HFFc6 (cell line): Measurements from ENCODE around the gene DAPK1. TPM values are rescaled to one million over a fixed set of nuclear protein-coding genes. Genes with fewer than 3 reads are reported as not detected.

Source experiments
- DNase-seq: peaks from one replicate; pipeline ENCODE4 v3.0.0-alpha.2; 2018
- H3K27ac Mint-ChIP-seq: 2 replicates; pipeline ENCODE4 v1.8.0; 2020; ENCODE audit warnings: mild to moderate bottlenecking, mixed read lengths
- H3K27me3 Mint-ChIP-seq: 2 replicates; pipeline ENCODE4 v1.8.0; 2021; ENCODE audit warnings: mild to moderate bottlenecking, moderate library complexity, mixed read lengths; ENCODE audit not compliant: insufficient read depth
- H3K36me3 Mint-ChIP-seq: 2 replicates; pipeline ENCODE4 v1.8.0; 2021; ENCODE audit warnings: low read depth, mixed read lengths
- H3K4me1 Mint-ChIP-seq: 2 replicates; pipeline ENCODE4 v1.8.0; 2020; ENCODE audit warnings: low read depth, mixed read lengths
- H3K4me3 Mint-ChIP-seq: 2 replicates; pipeline ENCODE4 v1.8.0; 2020; ENCODE audit warnings: mild to moderate bottlenecking, moderate library complexity, mixed read lengths
- H3K9me3 Mint-ChIP-seq: 2 replicates; pipeline ENCODE4 v1.8.0; 2020; ENCODE audit warnings: mild to moderate bottlenecking, mixed read lengths
- CTCF ChIP-seq: fragments of 200-600 bp; sonication (generic); IDR thresholded peaks from 2 replicates; pipeline ENCODE4 v1.5.0; 2021; ENCODE audit warnings: antibody characterized with exemption, mild to moderate bottlenecking
- total RNA-seq, 6 experiments: library from RNA; stranded (reverse); fragmentation: NEBNext Ultra II Directional; extraction: Animal tissue kit (Norgen Biotek cat#: 25700); gene quantifications; 2 replicates in 1 of 6; 3 replicates in 5 of 6; pipeline ENCODE4 v1.2.3, GENCODE V29; 2021

Gene DAPK1
- total RNA-seq, 6 experiments from 2014 or later: 0.06 to 0.36 (median 0.18) TPM

GRCh38 chr9:87513880-87514535, 16.3 kb downstream of the DAPK1 start:
- Mint-ChIP-seq H3K4me3 (no peak overlapping the region), H3K4me1 (no peaks in the 10 kb centered on the region), H3K36me3 (no peaks in the 10 kb centered on the region), H3K9me3 (peaks cover 14% of the 10 kb centered on the region; the same call in 1 of the 2 replicates), H3K27ac (no peak overlapping the region), H3K27me3 (peaks cover 1% of the 10 kb centered on the region; the same call in 1 of the 2 replicates)
- DNase-seq: no peak
- TF ChIP-seq CTCF: no peak

GRCh38 chr9:87515006-87515405, 17.3 kb downstream of the DAPK1 start:
- Mint-ChIP-seq H3K9me3 (peaks cover 7% of the 10 kb centered on the region), H3K4me3 (no peak overlapping the region), H3K27ac (no peak overlapping the region), H3K36me3 (no peaks in the 10 kb centered on the region), H3K4me1 (no peaks in the 10 kb centered on the region), H3K27me3 (peaks cover 3% of the 10 kb centered on the region; the same call in 1 of the 2 replicates)
- TF ChIP-seq CTCF: no peak
- no peak for DNase-seq

GRCh38 chr9:87515588-87516221, 18.0 kb downstream of the DAPK1 start:
- TF ChIP-seq CTCF: no peak
- Mint-ChIP-seq H3K9me3 (peaks cover 7% of the 10 kb centered on the region), H3K27me3 (peaks cover 3% of the 10 kb centered on the region; the same call in 1 of the 2 replicates), H3K27ac (no peak overlapping the region), H3K36me3 (no peaks in the 10 kb centered on the region), H3K4me3 (no peak overlapping the region), H3K4me1 (no peaks in the 10 kb centered on the region)
- DNase-seq: no peak

GRCh38 chr9:87516222-87516925, 18.7 kb downstream of the DAPK1 start:
- DNase-seq: no peak
- no peak overlapping the region for H3K27ac Mint-ChIP-seq
- peaks cover 1% of the 10 kb centered on the region for H3K9me3 Mint-ChIP-seq
- no peaks in the 10 kb centered on the region for H3K36me3 Mint-ChIP-seq
- no peak for TF ChIP-seq CTCF
- H3K27me3 Mint-ChIP-seq: peaks cover 3% of the 10 kb centered on the region; the same call in 1 of the 2 replicates
- no peak overlapping the region for H3K4me3 Mint-ChIP-seq
- H3K4me1 Mint-ChIP-seq: no peaks in the 10 kb centered on the region

GRCh38 chr9:87516926-87517290, 19.2 kb downstream of the DAPK1 start:
- H3K36me3 Mint-ChIP-seq: no peaks in the 10 kb centered on the region
- no peak overlapping the region for H3K4me3 Mint-ChIP-seq
- no peak overlapping the region for H3K27ac Mint-ChIP-seq
- no peaks in the 10 kb centered on the region; the same call in 1 of the 2 replicates for H3K9me3 Mint-ChIP-seq
- H3K27me3 Mint-ChIP-seq: peaks cover 3% of the 10 kb centered on the region; the same call in 1 of the 2 replicates
- no peaks in the 10 kb centered on the region for H3K4me1 Mint-ChIP-seq
- DNase-seq: no peak
- TF ChIP-seq CTCF: no peak
